Prostate gland (tissue), 2 donors: ENCODE data around the gene CCDC43. TPM values are rescaled to one million over a fixed set of nuclear protein-coding genes. Genes with fewer than 3 reads are reported as not detected.

Experiments used
- DNase-seq: peaks from one replicate; pipeline ENCODE4 v3.0.0-alpha.2; 2019; ENCODE audit warnings: low spot score
- H3K27ac ChIP-seq, 2 donors: fragments of 200-600 bp; sonication (generic); 2 replicates each; pipeline ENCODE4 v1.5.1; 2017 to 2019
- H3K27me3 ChIP-seq: fragments of 200-600 bp; sonication (generic); replicated peaks from 2 replicates; pipeline ENCODE4 v1.5.1; 2019; ENCODE audit not compliant: insufficient read depth
- H3K36me3 ChIP-seq, 2 donors: fragments of 200-600 bp; sonication (generic); 1 replicate in 1 of 2; 2 replicates in 1 of 2; pipeline versions ENCODE4 v1.5.1 to v1.8.1; 2017 to 2019
- H3K4me1 ChIP-seq: fragments of 200-600 bp; sonication (generic); replicated peaks from 2 replicates; pipeline ENCODE4 v1.5.1; 2019
- H3K4me3 ChIP-seq, 2 donors: fragments of 200-600 bp; sonication (generic); 2 replicates each; pipeline ENCODE4 v1.5.1; 2017 to 2019
- H3K9me3 ChIP-seq: fragments of 200-600 bp; sonication (generic); 2 replicates; pipeline ENCODE4 v1.5.1; 2017
- POLR2A ChIP-seq: fragments of 450-650 bp; IDR thresholded peaks from one replicate; pipeline ENCODE4 v1.6.1; 2016; ENCODE audit warnings: antibody characterized with exemption, mild to moderate bottlenecking
- POLR2AphosphoS5 ChIP-seq: sonication (generic); formaldehyde crosslinking; IDR thresholded peaks from one replicate; pipeline ENCODE4 v1.6.1; 2017; ENCODE audit warnings: antibody characterized with exemption
- WGBS: methylation state at CpG from one replicate; pipeline ENCODE4 v1.1.5; 2018; 5-methylcytosine and 5-hydroxymethylcytosine counted together
- intact Hi-C: fragments of 100-400 bp; cut with DNase I; formaldehyde crosslinking; loops from one replicate; pipeline ENCODE4 v1.14.2; 2022
- total RNA-seq, 2 donors: library from RNA; depleted of rRNA; stranded (reverse); fragments of >200 nt; gene quantifications; one replicate each; pipeline ENCODE4 v1.1.0, GENCODE V29; 2016
- TF ChIP-seq, protein P1 (sequence below), 4 experiments: fragments of 200-600 bp in 2 of 4; fragments of 450-650 bp in 2 of 4; sonication (generic) in 2 of 4; IDR thresholded peaks; 1 replicate in 3 of 4; 2 replicates in 1 of 4; pipeline ENCODE4 v1.5.1; 2016 to 2019; ENCODE audit warnings: antibody characterized with exemption in 4 of 4, mild to moderate bottlenecking in 2 of 4, moderate library complexity in 2 of 4

Gene CCDC43
- total RNA-seq, 2 donors from 2014 or later, result 17.2 to 21.9 TPM

DNA sequence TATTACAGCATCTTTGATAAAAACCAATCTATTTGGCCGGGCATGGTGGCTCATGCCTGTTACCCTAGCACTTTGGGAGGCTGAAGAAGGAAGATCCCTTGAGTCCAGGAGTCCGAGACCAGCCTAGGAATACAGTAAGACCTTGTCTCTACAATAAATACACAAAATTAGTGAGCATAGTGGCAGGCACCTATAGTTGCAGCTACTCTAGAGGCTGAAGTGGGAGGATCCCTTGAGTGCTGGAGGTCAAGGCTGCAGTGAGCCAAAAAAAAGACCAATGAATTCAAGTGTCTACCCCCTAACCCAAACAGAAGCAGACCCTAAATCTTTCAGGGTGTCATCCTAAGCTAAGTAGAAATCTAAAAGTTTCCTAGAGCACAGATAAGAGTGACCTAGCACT is 40.6 kb downstream of the CCDC43 start:
- Histone ChIP-seq H3K9me3 (no peaks in the 10 kb centered on the region), H3K27me3 (peaks cover 3% of the 10 kb centered on the region), H3K4me1 (no peaks in the 10 kb centered on the region), H3K36me3 (no peaks in the 10 kb centered on the region), H3K4me3 (no peak overlapping the region), H3K27ac (no peak overlapping the region)
- WGBS, result 78% methylated on average over 2 of the region's 2 CpGs
- intact Hi-C loops, result no loop called here
- no peak for DNase-seq
- TF ChIP-seq, protein P1, sequence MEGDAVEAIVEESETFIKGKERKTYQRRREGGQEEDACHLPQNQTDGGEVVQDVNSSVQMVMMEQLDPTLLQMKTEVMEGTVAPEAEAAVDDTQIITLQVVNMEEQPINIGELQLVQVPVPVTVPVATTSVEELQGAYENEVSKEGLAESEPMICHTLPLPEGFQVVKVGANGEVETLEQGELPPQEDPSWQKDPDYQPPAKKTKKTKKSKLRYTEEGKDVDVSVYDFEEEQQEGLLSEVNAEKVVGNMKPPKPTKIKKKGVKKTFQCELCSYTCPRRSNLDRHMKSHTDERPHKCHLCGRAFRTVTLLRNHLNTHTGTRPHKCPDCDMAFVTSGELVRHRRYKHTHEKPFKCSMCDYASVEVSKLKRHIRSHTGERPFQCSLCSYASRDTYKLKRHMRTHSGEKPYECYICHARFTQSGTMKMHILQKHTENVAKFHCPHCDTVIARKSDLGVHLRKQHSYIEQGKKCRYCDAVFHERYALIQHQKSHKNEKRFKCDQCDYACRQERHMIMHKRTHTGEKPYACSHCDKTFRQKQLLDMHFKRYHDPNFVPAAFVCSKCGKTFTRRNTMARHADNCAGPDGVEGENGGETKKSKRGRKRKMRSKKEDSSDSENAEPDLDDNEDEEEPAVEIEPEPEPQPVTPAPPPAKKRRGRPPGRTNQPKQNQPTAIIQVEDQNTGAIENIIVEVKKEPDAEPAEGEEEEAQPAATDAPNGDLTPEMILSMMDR (IDR thresholded peaks at IDR 0.05), result no peak
- TF ChIP-seq POLR2AphosphoS5 (no peak), POLR2A (no peak)

DNA sequence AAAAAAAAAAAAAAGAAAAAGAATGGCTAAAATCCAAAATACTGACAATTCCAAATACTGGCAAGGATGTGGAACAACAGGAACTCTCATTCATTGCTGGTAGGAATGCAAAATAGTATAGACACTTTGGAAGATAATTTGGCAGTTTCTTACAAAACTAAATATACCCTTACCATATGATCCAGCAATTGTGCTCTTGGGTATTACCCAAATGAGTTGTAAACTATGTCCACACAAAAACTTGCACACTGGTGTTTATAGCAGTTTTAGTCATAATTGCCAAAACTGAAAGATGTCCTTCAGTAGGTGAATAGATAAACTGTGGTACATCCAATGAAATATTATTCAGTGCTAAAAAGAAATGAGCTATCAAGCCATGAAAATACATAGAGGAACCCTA is 41.8 kb downstream of the CCDC43 start:
- TF ChIP-seq POLR2AphosphoS5 (no peak), POLR2A (no peak)
- TF ChIP-seq, protein P1 (IDR thresholded peaks at IDR 0.05), result no peak
- intact Hi-C loops, result no loop called here

GRCh38 chr17:44646280-44646679 is 43.3 kb downstream of the CCDC43 start:
- Histone ChIP-seq H3K27ac (no peak overlapping the region), H3K4me3 (no peak overlapping the region), H3K9me3 (no peaks in the 10 kb centered on the region), H3K4me1 (no peaks in the 10 kb centered on the region), H3K27me3 (no peaks in the 10 kb centered on the region), H3K36me3 (no peaks in the 10 kb centered on the region)
- WGBS, result 88% methylated on average over 4 of the region's 4 CpGs
- TF ChIP-seq, protein P1 (IDR thresholded peaks at IDR 0.05), result no peak
- TF ChIP-seq POLR2AphosphoS5 (no peak), POLR2A (no peak)
- no peak for DNase-seq
- intact Hi-C loops, result no loop called here

More for the DNA sequence above, 41.8 kb downstream of the CCDC43 start:
- H3K4me1 ChIP-seq, result no peaks in the 10 kb centered on the region
- DNase-seq, result no peak
- H3K9me3 ChIP-seq, result no peaks in the 10 kb centered on the region
- H3K4me3 ChIP-seq, result no peak overlapping the region
- H3K27ac ChIP-seq, result no peak overlapping the region
- no peaks in the 10 kb centered on the region for H3K36me3 ChIP-seq
- no peaks in the 10 kb centered on the region for H3K27me3 ChIP-seq

DNA sequence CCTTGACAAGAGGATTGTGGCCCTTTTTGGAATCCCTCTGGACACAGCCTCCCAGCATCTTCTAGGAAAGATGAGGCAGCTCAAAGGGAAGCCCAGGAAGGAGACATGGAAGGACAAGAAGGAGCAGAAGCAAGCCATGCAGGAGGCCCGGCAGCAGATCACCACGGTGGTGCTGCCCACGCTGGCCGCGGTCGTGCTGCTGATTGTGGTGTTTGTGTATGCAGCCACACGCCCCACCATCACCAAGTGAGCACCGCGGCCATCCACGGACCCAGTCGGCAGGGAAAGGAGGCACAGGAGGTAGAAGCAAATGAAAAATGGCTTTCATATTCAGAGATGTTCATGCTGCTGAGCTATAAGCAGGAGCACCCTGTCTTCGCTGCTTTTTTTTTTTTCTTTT is 44.2 kb downstream of the CCDC43 start:
- DNase-seq, result no peak
- TF ChIP-seq POLR2A (no peak), POLR2AphosphoS5 (no peak)
- TF ChIP-seq, protein P1 (IDR thresholded peaks at IDR 0.05), result no peak
- no peak overlapping the region for H3K27ac ChIP-seq
- WGBS, result 80% methylated on average over 12 of the region's 12 CpGs
- H3K27me3 ChIP-seq, result no peaks in the 10 kb centered on the region
- H3K9me3 ChIP-seq, result no peaks in the 10 kb centered on the region
- no peaks in the 10 kb centered on the region for H3K36me3 ChIP-seq
- H3K4me3 ChIP-seq, result no peak overlapping the region
- no peaks in the 10 kb centered on the region for H3K4me1 ChIP-seq
- intact Hi-C loops, result no loop called here

GRCh38 chr17:44642834-44643233 is 46.7 kb downstream of the CCDC43 start:
- no peaks in the 10 kb centered on the region for H3K27me3 ChIP-seq
- TF ChIP-seq POLR2A, result no peak
- TF ChIP-seq, protein P1 (IDR thresholded peaks at IDR 0.05), result no peak
- no peak for TF ChIP-seq POLR2AphosphoS5
- intact Hi-C loops, result no loop called here
- H3K27ac ChIP-seq, result no peak overlapping the region
- no peaks in the 10 kb centered on the region for H3K4me1 ChIP-seq
- WGBS, result 54% methylated on average over 7 of the region's 7 CpGs
- H3K36me3 ChIP-seq, result no peaks in the 10 kb centered on the region
- no peaks in the 10 kb centered on the region for H3K9me3 ChIP-seq
- no peak overlapping the region for H3K4me3 ChIP-seq
- DNase-seq, result no peak
